ENCODE measurements around the gene MED10.

Gene MED10, protein sequence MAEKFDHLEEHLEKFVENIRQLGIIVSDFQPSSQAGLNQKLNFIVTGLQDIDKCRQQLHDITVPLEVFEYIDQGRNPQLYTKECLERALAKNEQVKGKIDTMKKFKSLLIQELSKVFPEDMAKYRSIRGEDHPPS

GRCh38 chr5:6377905-6378765, at the start of gene MED10:
TSS of gene MED10 (minus strand) at chr5:6378547. CDS start at chr5:6378483, 64 bp downstream.
- peak; percentile 90 for DNase-seq

DNA sequence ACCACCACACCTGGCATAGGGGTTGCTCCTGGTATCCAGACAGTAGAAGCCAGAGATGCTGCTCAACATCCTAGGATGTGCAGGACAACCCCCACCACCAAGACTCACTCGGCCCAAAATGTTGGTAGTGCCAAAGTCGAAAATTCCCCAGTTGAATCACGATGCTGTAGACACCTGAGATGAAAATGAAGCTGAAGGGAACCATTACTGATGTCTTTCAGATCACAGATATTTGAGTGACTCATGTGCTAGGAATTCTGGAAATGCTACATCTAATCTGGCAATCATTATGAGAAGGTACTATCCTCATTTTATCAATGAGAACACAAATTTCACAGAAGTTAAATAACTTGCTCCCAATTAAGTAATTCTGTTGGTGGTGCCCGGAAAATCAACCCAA, 49.3 kb upstream of the MED10 start:
- DNase-seq: no peak

DNA sequence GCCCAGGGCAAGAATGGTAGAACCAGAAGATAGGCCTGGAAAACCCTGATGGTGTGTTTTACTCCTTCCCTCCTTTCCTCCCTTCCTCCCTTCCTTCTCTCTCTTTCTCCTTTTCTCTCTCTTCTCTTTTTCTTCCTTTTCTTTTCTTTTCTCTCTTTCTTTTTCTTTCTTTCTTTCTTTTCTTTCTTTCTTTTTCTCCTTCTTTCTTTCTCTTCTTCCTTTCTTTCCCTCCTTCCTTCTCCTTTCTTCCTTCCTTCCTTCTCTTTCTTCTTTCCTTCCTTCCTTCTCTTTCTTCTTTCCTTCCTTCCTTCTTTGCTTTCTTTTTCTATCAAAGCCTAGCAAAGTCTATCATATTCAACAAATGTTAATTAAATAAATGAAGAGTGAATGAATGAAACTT, 46.4 kb upstream of the MED10 start:
- no peak for DNase-seq

- DNase-seq: no peak
Measured at GRCh38 chr5:6424110-6424659, 45.8 kb upstream of the MED10 start.

DNA sequence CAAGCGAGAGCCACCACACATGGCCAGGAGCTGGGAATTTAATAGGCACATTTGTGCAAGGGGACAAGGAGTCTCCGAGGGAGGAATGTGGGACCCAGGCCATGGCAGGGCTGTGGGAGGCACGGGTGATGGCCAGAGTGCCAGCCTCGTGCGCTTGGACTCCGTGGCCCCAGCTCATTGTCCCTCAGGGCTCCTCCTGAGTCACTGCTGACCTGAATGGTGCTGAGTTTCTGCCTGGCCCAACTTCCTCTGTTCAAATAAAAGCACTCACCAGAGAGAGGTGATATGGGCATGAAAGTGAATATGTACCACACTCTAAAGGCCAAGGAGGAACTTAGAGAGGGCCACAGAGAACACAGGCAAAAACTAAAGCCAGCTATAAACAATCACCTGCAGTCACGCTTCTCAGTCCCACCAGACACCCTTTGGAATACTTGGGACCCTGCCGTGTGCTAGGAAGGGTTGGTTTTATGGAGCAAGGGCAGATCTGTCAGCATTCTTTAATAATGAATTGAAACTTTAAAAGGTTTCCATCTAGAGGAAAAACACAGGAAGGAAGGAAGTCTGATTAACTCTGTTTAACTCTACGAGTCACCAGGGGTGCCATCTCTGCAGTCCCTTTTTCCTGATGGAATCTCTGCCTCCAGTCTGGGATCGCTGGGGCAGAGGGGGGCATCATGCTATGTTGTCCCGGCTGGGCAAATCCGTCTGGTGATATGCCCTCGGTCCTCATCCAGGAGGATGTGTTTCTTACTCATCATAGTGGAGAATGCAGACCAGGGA, 45.2 kb upstream of the MED10 start:
- no peak for DNase-seq

DNA sequence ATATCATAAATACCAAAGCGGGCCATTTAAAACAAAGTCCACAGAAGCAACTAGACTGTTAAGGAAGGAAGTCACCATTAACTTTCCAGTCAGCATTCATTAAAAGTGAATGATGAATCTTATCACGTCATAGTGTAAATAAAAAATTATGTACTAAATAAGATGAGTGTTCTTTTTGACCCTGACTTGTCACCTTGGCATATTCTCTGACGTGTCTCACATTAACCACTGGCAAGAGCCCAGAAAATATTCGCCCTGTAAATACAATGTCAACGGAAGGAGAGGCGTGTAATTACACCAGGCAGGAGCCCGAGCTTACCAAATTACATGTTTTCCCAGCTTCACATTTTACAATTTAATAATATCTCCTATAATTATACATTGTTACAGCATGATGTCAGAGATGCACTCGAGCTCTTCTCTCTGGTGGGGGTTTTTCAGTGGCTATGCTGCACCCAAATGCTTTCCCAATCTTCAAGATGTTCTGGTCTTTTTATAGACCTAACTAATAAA, 41.0 kb upstream of the MED10 start:
- no peak for DNase-seq

GRCh38 chr5:6418679-6419276, 40.4 kb upstream of the MED10 start:
- no peak for DNase-seq

GRCh38 chr5:6417657-6418056, 39.3 kb upstream of the MED10 start:
- DNase-seq: no peak

DNA sequence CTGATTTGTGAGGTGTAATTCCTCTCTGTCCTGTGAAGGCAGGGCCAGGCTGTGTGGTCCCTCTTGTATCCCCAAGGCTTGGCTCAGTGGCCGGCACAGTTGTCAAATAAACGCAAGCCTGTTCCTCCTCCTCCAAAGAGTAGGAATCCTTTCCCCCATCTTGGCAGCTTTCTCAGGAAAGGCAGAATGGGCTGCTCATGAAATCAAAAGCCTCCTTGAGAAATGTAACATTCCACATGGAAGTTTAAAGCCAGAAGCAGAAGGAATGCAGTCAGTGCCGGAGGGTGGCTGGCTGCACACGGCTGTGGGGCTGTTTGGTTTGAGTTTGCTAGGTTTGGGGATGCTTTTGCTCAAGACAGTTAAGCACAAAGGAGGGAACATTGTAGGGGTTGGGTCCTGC, 34.5 kb upstream of the MED10 start:
- DNase-seq: no peak

- DNase-seq: no peak
Measured at GRCh38 chr5:6411141-6411540, 32.8 kb upstream of the MED10 start.

GRCh38 chr5:6410421-6410820, 32.1 kb upstream of the MED10 start:
- no peak for DNase-seq

DNA sequence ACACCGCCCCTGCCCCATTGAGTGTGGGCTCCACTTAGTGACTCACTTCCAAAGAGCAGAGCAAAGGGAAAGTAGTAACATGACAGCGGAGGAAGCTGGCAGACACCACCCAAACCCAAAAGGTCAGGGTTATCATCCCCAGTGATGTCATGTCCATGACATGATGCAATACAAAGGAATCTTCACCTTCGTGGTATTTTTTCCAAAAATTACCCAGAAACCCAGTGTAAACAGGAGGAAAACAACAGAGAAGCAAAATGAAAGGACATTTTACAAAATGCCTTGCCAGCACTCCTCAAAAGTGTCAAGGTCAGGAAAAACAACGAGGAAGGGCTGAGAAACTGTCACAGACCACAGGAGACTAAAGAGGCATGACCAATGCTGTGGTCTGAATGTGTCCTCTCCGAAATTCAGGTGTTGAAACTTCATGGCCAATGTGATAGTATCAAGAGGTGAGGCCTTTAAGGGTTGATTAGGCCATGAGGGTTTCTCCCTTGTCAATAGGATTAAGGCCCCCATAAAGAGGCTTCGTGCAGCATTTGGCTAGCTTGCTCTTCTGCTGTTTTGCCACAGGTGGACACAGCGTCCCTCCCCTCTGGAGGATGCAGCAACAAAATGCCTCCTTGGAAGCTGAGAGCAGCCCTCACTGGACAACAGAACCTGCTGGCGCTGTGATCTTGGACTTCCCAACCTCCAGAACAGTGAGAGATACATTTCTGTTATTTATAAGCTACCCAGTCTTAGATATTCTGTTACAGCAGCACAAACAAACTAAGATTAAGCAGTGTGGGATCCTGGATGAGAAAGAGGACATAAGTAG, 30.5 kb upstream of the MED10 start:
- no peak for DNase-seq

- no peak for DNase-seq
Measured at GRCh38 chr5:6408260-6408596, 29.9 kb upstream of the MED10 start.

GRCh38 chr5:6407558-6408259, 29.4 kb upstream of the MED10 start:
- DNase-seq: no peak

- DNase-seq: no peak
Measured at GRCh38 chr5:6405591-6405990, 27.2 kb upstream of the MED10 start.

- no peak for DNase-seq
Measured at GRCh38 chr5:6404129-6404528, 25.8 kb upstream of the MED10 start.

DNA sequence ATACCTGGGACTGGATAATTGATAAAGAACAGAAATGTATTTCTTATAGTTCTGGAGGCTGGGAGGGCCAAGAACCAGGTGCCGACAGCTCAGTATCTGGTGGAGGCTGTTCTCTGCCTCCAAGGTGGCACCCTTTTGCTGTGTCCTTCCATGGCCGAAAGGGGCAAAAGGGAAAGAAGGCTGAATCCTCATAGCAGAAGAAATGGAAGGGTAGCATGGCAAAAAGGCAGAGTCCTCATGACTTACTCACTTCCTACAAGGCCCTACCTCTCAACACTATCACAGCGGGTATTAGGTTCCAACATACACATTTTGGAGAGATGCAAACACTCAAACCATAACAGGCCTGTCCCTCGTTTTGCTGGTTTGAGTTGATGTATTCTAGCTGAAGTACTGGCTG, 25.1 kb upstream of the MED10 start:
- DNase-seq: no peak

GRCh38 chr5:6402939-6403338, 24.6 kb upstream of the MED10 start:
- DNase-seq: no peak

DNA sequence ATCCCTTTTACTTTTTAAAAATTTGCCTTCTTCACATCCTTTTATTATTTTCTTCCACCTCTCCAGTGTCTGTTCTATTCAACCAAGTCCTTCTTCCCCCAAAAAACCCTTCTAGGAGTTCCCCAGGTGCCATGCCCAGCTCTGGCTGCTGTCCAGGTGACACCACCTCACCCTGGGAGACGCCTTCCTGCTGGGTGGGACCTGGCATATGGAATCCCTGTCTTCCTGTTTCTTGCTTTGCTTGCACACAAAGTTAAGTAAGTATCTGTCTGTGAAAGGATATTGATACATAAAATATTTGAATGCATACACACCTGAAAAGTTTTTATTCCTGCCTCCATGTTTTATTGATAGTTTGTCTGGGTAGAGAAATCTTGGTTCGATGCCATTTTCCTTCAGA, 23.1 kb upstream of the MED10 start:
- no peak for DNase-seq

DNA sequence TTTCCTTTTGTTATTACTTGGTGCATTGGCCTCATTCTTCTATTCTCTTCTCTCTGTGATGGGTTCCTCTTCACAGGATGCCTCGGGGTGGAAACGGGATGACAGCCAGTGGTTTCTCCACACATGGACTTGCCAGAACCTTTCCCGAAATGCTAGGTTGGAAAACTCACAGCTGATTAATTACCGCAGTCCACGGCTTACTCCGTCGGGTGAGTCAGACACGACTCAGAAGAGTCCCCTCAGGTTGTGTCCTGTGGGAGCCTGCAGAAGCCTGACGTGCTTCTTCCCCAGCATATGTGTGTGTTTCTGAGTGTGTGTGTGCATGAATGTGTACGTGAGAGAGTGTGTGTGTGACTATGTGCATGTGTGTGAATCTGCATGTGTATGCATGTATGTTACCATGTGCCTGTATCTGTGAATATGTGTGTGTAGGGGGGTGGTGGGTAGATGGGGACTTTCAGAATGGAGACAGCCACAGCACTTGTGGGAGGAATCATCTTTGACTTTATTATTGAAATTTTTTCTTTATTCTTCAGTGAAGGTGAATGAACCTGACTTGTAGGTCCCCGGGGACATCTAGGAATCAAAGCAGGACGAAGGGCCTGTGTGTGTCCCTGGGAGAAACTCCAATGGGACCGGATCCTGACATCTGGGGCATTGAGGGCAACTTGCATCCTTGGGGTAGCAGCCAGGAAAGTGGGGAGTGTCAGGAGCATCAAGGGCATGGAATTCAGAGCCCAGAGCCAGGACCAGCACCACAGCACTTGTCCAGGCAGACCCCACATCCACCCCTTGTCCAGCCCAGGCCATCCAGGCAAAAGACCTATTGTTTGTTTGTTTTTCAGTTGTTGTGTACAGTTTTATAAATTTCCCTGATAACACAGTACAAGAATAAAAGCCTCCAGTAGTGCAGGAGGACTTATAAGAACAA, 21.9 kb upstream of the MED10 start:
- DNase-seq: no peak
